ENCODE results near the gene EXOSC5. TPM values are rescaled to one million over a fixed set of nuclear protein-coding genes. Genes with fewer than 3 reads are reported as not detected.
A peak's percentile ranks its signal among the peaks of the same experiment; 100 is the strongest.
"Not testable (repeated sequence)": the region's sequence is repeated elsewhere in the genome, so short reads cannot be mapped to it uniquely, and the experiment has no call there.

Gene EXOSC5
- total RNA-seq, 1 experiment from 2014 or later, result 58.7 TPM

GRCh38 chr19:41350735-41351338 lies 46.3 kb downstream of the EXOSC5 start:
- H3K23me2 ChIP-seq (ENCODE audit: insufficient read length, low read depth, low read length, poor library complexity, severe bottlenecking), result peaks cover 26% of the 10 kb centered on the region
- peaks cover 39% of the 10 kb centered on the region for H3K27me3 Mint-ChIP-seq (ENCODE audit: low read depth)
- H3K4me1 ChIP-seq (ENCODE audit: insufficient read depth, low read length), result no peaks in the 10 kb centered on the region; the same call in 1 of the 2 replicates
- peak; percentile 32 for DNase-seq
- peaks cover 10% of the 10 kb centered on the region; the same call in 1 of the 2 replicates for H3K27me3 ChIP-seq (ENCODE audit: insufficient read depth, low read length)
- no peak overlapping the region for H3K27ac Mint-ChIP-seq
- no peak overlapping the region for H2BK15ac ChIP-seq (ENCODE audit: low read depth, low read length)
- H2BK20ac ChIP-seq (ENCODE audit: low read depth, low read length, poor library complexity, severe bottlenecking), result no peak overlapping the region
- no peaks in the 10 kb centered on the region for H3K79me2 ChIP-seq (ENCODE audit: insufficient read depth, low read length)
- no peaks in the 10 kb centered on the region; a peak in 1 of 5 replicates for H3K9me3 Mint-ChIP-seq
- no peak overlapping the region for H4K91ac ChIP-seq (ENCODE audit: insufficient read length, low read depth, low read length)
- no peak overlapping the region for H4K8ac ChIP-seq (replicated peaks; ENCODE audit: insufficient read length, low read depth, low read length)
- H3K27ac ChIP-seq (ENCODE audit: insufficient read length, low read depth, low read length), result no peak overlapping the region
- no peak overlapping the region for H3T11ph ChIP-seq (ENCODE audit: low read length)
- no peak overlapping the region for H3K23ac ChIP-seq (ENCODE audit: insufficient read length, low read depth, low read length)
- no peak overlapping the region for H2AFZ ChIP-seq (ENCODE audit: low read length)
- H3K4me2 ChIP-seq (ENCODE audit: insufficient read depth, insufficient read length, low read length), result peak overlapping the region; percentile 63
- no peak overlapping the region for H2BK120ac ChIP-seq (ENCODE audit: low read depth, low read length, poor library complexity, severe bottlenecking)
- H4K20me1 ChIP-seq (ENCODE audit: control insufficient read depth, insufficient read depth, insufficient read length), result no peaks in the 10 kb centered on the region
- H2BK12ac ChIP-seq (ENCODE audit: insufficient read length, low read depth, low read length), result no peak overlapping the region
- H3K56ac ChIP-seq (ENCODE audit: insufficient read length, low read depth, low read length), result no peak overlapping the region
- H2AK5ac ChIP-seq (ENCODE audit: insufficient read length, low read length), result no peak overlapping the region
- peak overlapping the region; percentile 75 to 78 for H3K4me3 Mint-ChIP-seq
- H3K4ac ChIP-seq (ENCODE audit: low read depth, low read length), result no peak overlapping the region
- H3K4me1 Mint-ChIP-seq, result peaks cover 20 to 22% of the 10 kb centered on the region in 2 experiments
- H3K18ac ChIP-seq (ENCODE audit: insufficient read length, low read depth, low read length), result no peak overlapping the region
- H3K9ac ChIP-seq (ENCODE audit: extremely low read depth, insufficient read length, low read length), result no peak overlapping the region
- H3K79me1 ChIP-seq (ENCODE audit: insufficient read depth, low read depth, low read length, poor library complexity, severe bottlenecking), result no peaks in the 10 kb centered on the region
- peaks cover 0 to 25% (median 5%) of the 10 kb centered on the region in 3 experiments; a peak in 4 of 7 replicates for H3K36me3 Mint-ChIP-seq (ENCODE audit: insufficient read depth in 1 of 3, low read depth in 3 of 3)
- TF ChIP-seq CTCF (conservative IDR thresholded peaks at IDR 0.05), result no peak
- H3K9me3 ChIP-seq (ENCODE audit: control insufficient read depth, low read depth, low read length), result no peaks in the 10 kb centered on the region
- no CpG with 5 or more reads among the region's 22 CpGs for WGBS (ENCODE audit: extremely low coverage, insufficient read length, low lambda C conversion rate)
- H2BK5ac ChIP-seq (ENCODE audit: insufficient read length, low read length), result no peak overlapping the region
- H4K5ac ChIP-seq (ENCODE audit: insufficient read length, low read depth, low read length), result no peak overlapping the region
- H3K14ac ChIP-seq (ENCODE audit: insufficient read depth, low read length), result no peak overlapping the region

GRCh38 chr19:41346916-41347315 lies 50.2 kb downstream of the EXOSC5 start:
- DNase-seq; H3K9me3 ChIP-seq (ENCODE audit: control insufficient read depth, low read depth, low read length); H3T11ph ChIP-seq (ENCODE audit: low read length); H4K5ac ChIP-seq (ENCODE audit: insufficient read length, low read depth, low read length); H3K79me2 ChIP-seq (ENCODE audit: insufficient read depth, low read length); H2AFZ ChIP-seq (ENCODE audit: low read length); H3K9me3 Mint-ChIP-seq; H2BK5ac ChIP-seq (ENCODE audit: insufficient read length, low read length); H3K4ac ChIP-seq (ENCODE audit: low read depth, low read length); H2AK5ac ChIP-seq (ENCODE audit: insufficient read length, low read length); H2BK15ac ChIP-seq (ENCODE audit: low read depth, low read length); H3K27ac ChIP-seq (ENCODE audit: insufficient read length, low read depth, low read length); H4K8ac ChIP-seq (replicated peaks; ENCODE audit: insufficient read length, low read depth, low read length); H4K20me1 ChIP-seq (ENCODE audit: control insufficient read depth, insufficient read depth, insufficient read length); H3K27me3 ChIP-seq (ENCODE audit: insufficient read depth, low read length); H3K4me2 ChIP-seq (ENCODE audit: insufficient read depth, insufficient read length, low read length); H3K9ac ChIP-seq (ENCODE audit: extremely low read depth, insufficient read length, low read length); H3K4me1 ChIP-seq (ENCODE audit: insufficient read depth, low read length); H3K56ac ChIP-seq (ENCODE audit: insufficient read length, low read depth, low read length); H4K91ac ChIP-seq (ENCODE audit: insufficient read length, low read depth, low read length); H3K4me3 Mint-ChIP-seq; H2BK20ac ChIP-seq (ENCODE audit: low read depth, low read length, poor library complexity, severe bottlenecking); H3K18ac ChIP-seq (ENCODE audit: insufficient read length, low read depth, low read length); H3K79me1 ChIP-seq (ENCODE audit: insufficient read depth, low read depth, low read length, poor library complexity, severe bottlenecking); H3K14ac ChIP-seq (ENCODE audit: insufficient read depth, low read length); H3K23ac ChIP-seq (ENCODE audit: insufficient read length, low read depth, low read length); H2BK12ac ChIP-seq (ENCODE audit: insufficient read length, low read depth, low read length); H2BK120ac ChIP-seq (ENCODE audit: low read depth, low read length, poor library complexity, severe bottlenecking): not testable (repeated sequence)
- Mint-ChIP-seq H3K27ac (peak overlapping the region in 1 of 3 experiments; percentile 31; a peak in 1 of 7 replicates), H3K36me3 (ENCODE audit: insufficient read depth in 1 of 3, low read depth in 3 of 3) (peaks cover 0 to 38% (median 3%) of the 10 kb centered on the region in 3 experiments; a peak in 3 of 7 replicates), H3K4me1 (peaks cover 9 to 12% of the 10 kb centered on the region in 2 experiments), H3K27me3 (ENCODE audit: low read depth) (peaks cover 23% of the 10 kb centered on the region)
- WGBS (ENCODE audit: extremely low coverage, insufficient read length, low lambda C conversion rate), result no CpG with 5 or more reads among the region's 9 CpGs
- H3K23me2 ChIP-seq (ENCODE audit: insufficient read length, low read depth, low read length, poor library complexity, severe bottlenecking), result peaks cover 13% of the 10 kb centered on the region
